Midbrain (tissue), 1 donor: ENCODE data around the gene ANKFN1.
A peak's percentile ranks its signal among the peaks of the same experiment; 100 is the strongest.

Experiments used
- DNase-seq: peaks from one replicate; lab custom pipeline; 2025; lab: John Stamatoyannopoulos, UW

Gene ANKFN1

GRCh38 chr17:56152874-56153602, at the start of gene ANKFN1:
ANKFN1 (plus strand) TSS chr17:56153475; CDS start chr17:56212668, 59,193 bp downstream.
- peak; percentile 18 for DNase-seq

GRCh38 chr17:56108811-56109284, 44.4 kb upstream of the ANKFN1 start:
- no peak for DNase-seq

GRCh38 chr17:56109836-56110235, 43.4 kb upstream of the ANKFN1 start:
- DNase-seq, result no peak

- DNase-seq, result no peak
Measured at GRCh38 chr17:56110463-56111135, 42.7 kb upstream of the ANKFN1 start.

GRCh38 chr17:56111706-56112485, 41.4 kb upstream of the ANKFN1 start:
- DNase-seq, result no peak

GRCh38 chr17:56113486-56113885, 39.8 kb upstream of the ANKFN1 start:
- DNase-seq, result no peak

- no peak for DNase-seq
Measured at GRCh38 chr17:56114469-56114868, 38.8 kb upstream of the ANKFN1 start.

GRCh38 chr17:56119191-56119590, 34.1 kb upstream of the ANKFN1 start:
- no peak for DNase-seq

- no peak for DNase-seq
Measured at GRCh38 chr17:56119936-56120335, 33.3 kb upstream of the ANKFN1 start.

- no peak for DNase-seq
Measured at GRCh38 chr17:56121191-56122051, 31.9 kb upstream of the ANKFN1 start.

- no peak for DNase-seq
Measured at GRCh38 chr17:56125830-56126819, 27.1 kb upstream of the ANKFN1 start.

- no peak for DNase-seq
Measured at GRCh38 chr17:56130026-56130425, 23.2 kb upstream of the ANKFN1 start.

GRCh38 chr17:56130631-56131030, 22.6 kb upstream of the ANKFN1 start:
- no peak for DNase-seq

- DNase-seq, result no peak
Measured at GRCh38 chr17:56131431-56131830, 21.8 kb upstream of the ANKFN1 start.

- DNase-seq, result no peak
Measured at GRCh38 chr17:56136301-56136700, 17.0 kb upstream of the ANKFN1 start.

GRCh38 chr17:56141046-56141839, 12.0 kb upstream of the ANKFN1 start:
- no peak for DNase-seq

- no peak for DNase-seq
Measured at GRCh38 chr17:56142325-56142724, 10.9 kb upstream of the ANKFN1 start.

- no peak for DNase-seq
Measured at GRCh38 chr17:56142781-56143180, 10.5 kb upstream of the ANKFN1 start.

GRCh38 chr17:56144223-56144622, 9.1 kb upstream of the ANKFN1 start:
- no peak for DNase-seq

GRCh38 chr17:56146534-56146933, 6.7 kb upstream of the ANKFN1 start:
- no peak for DNase-seq
